GM12865 (cell line): ENCODE measurements around the gene GPR61.

Experiments
- DNase-seq: peaks from one replicate; pipeline ENCODE4 v3.0.0; 2010; ENCODE audit warnings: low read depth
- H3K4me3 ChIP-seq: 2 replicates; pipeline ENCODE4 v1.5.1; 2011; ENCODE audit warnings: mild to moderate bottlenecking, low read depth, low read length, control low read depth
- TF ChIP-seq, protein P1 (sequence below): IDR thresholded peaks from 2 replicates; pipeline ENCODE4 v1.5.1; 2011; ENCODE audit warnings: low read length, control low read depth, low read depth, inconsistent platforms; ENCODE audit not compliant: insufficient read depth; ENCODE audit errors: missing control alignments

Gene GPR61

DNA sequence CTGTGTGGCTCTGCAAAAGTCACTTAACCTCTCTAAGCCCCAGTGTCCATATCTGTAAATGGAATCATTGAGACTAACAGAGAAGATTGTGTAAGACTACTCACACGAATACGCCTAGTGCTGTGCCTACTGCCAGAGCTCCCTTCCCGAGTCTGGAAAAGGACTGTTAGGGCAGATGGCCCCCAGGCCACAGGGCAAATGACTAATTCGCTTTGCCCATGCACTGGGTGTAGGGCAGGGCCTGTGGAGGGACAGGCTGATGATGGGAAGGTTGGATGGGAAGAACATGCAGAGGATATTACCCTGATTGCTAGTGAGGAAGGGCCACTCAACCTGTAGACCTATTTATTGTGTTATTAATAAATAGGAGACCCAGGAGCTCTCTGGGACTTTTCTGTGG, 4.2 kb upstream of the GPR61 start:
- TF ChIP-seq, protein P1, sequence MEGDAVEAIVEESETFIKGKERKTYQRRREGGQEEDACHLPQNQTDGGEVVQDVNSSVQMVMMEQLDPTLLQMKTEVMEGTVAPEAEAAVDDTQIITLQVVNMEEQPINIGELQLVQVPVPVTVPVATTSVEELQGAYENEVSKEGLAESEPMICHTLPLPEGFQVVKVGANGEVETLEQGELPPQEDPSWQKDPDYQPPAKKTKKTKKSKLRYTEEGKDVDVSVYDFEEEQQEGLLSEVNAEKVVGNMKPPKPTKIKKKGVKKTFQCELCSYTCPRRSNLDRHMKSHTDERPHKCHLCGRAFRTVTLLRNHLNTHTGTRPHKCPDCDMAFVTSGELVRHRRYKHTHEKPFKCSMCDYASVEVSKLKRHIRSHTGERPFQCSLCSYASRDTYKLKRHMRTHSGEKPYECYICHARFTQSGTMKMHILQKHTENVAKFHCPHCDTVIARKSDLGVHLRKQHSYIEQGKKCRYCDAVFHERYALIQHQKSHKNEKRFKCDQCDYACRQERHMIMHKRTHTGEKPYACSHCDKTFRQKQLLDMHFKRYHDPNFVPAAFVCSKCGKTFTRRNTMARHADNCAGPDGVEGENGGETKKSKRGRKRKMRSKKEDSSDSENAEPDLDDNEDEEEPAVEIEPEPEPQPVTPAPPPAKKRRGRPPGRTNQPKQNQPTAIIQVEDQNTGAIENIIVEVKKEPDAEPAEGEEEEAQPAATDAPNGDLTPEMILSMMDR, result no peak
- H3K4me3 ChIP-seq, result no peak overlapping the region
- DNase-seq, result no peak

DNA sequence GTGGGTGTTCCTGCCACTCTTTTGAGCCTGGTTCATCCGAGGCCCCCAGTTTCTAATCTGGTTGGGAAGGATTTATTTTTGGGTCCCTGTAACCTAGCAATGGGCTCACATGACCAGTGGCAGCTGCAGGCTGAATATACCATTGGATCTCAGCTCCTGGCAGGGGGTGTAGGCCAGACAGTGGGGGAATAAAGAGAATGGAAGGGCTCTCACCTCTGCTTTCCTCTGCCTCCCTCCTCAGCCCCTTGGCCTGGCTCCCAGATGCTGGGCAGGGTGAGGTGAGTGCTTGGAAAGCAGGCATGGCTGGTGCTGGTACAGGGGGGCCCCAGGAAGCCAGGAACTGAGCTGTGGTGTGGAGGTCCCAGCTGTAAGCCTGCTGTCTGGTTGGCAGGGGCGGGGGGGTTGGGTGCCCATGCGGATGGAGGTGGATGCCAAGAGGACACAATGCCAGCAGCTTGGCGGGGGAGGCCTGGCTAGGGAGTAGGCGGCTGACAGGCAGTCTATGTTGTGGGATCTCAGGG, 3.6 kb upstream of the GPR61 start:
- TF ChIP-seq, protein P1, result no peak
- H3K4me3 ChIP-seq, result no peak overlapping the region
- no peak for DNase-seq

DNA sequence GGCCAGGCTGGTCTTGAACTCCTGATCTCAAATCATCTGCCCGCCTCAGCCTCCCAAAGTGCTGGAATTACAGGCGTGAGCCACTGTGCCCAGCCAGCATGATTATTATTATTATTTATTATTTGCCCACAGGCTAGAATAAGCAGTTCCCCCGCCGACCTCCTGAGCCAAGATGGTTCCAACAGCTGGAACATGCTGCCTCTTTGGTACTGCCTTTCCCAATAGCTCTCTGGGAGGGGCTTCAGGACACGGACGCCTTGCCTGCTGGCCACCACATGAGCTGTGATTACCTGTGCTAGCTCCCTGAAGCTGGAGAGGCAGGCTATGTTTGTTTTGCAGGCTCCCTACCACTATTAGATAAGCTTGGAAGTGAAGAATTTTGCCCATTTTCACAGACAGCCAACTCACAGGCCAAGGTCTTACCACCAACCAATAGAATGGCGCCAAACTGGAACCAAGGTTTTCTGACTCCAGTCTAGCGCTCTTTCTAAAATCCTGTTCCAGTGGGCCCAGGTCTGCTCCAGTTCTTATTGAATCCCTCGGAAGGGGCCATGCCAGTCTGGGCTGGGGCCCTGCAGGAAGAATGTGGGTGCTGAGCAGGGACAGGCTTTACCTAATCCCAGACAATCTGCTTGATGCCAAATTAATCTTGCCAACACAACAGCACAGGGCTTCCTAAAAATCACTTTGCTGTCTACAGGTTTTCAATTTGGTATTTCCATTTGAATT, 2.1 kb upstream of the GPR61 start:
- DNase-seq, result no peak
- TF ChIP-seq, protein P1, result no peak
- no peak overlapping the region for H3K4me3 ChIP-seq

DNA sequence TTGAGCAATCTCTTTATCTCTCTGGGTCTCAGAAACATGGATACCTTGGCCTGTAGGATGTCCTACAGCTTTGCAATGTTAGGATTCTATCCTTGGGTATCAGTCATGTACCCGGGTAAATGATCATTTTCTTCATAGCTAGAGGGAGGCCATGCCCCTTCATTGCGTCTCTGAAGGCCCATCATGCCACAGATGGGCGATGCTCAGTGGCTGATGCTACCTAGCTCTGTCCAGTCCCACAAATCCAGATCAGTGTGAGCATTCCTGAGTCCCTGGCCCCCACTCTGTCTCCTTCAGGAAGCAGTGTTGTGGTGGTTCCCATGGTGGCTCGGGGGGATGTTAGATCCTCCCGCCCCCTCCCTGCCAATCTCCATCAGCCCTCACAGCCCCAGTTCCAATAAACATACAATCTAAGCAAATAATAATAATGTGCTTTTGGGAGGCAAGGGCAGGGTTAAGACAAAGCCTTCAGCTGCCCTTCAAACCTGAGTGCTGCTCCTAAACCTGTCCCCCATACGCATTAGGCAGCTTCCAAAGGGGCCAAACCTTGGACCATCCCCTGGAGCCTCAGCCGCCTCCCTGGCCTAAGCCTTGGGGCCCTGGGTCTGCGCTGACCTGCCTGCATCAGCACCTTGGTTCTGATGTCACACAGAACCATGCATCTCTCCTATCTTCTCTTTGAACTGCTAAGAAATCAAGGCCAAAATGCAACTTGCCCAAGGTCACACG, 681 bp upstream of the GPR61 start:
- H3K4me3 ChIP-seq, result no peak overlapping the region
- no peak for DNase-seq
- TF ChIP-seq, protein P1, result no peak

DNA sequence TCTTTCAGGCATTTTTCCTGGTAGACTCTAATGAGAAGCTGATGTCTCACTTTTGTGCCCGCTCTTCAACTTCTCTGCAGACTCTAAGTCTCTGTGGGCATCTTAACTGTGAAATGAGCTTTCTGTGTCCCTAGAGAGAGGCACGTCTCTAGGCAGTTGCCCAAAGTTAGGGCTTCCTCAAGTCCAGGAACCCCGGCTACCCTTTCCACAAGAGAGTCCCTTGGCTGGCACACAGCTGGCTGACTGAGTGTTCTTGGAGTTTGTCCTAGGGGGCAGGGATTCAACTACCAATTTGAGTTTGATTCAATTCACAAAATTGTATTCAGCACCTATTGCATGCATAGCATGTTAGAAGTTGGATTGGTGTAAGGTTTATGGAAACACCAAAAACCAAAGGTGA, 1.4 kb downstream of the GPR61 start:
- no peak for DNase-seq
- no peak overlapping the region for H3K4me3 ChIP-seq
- TF ChIP-seq, protein P1, result no peak

DNA sequence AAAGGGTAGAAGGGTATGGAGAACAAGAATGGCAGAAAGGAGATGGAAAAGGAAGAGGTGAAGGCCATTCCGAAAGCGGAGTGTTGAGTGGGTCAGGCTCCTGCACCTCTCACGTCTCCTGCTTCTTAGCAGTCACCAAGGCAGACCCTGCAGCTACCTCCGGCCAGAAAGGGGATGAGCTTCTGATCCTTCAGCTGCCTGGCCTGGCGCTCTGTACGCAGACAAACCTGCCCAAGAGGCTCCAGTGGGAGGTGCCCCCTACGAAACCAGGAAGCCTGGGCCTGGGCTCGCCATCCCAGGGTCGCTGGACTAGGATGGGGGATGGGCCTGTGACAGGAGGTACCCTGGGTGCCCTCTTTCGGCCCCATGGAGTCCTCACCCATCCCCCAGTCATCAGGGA, 3.0 kb downstream of the GPR61 start:
- TF ChIP-seq, protein P1, result no peak
- DNase-seq, result no peak
- no peak overlapping the region for H3K4me3 ChIP-seq
